Ascending aorta (tissue), 2 donors: ENCODE measurements around the gene SFTA2. TPM values are rescaled to one million over a fixed set of nuclear protein-coding genes. Genes with fewer than 3 reads are reported as not detected.

Source experiments
- DNase-seq, 2 donors: peaks; one replicate each; pipeline ENCODE4 v3.0.0-alpha.2; 2019; ENCODE audit warnings: low spot score in 2 of 2
- H3K27ac ChIP-seq, 2 donors: fragments of 200-600 bp; sonication (generic); one replicate each; pipeline ENCODE4 v1.5.1; 2016 to 2017; ENCODE audit warnings: mild to moderate bottlenecking in 1 of 2
- H3K27me3 ChIP-seq: fragments of 200-600 bp; sonication (generic); one replicate; pipeline ENCODE4 v1.5.1; 2017
- H3K36me3 ChIP-seq, 2 donors: fragments of 200-600 bp; sonication (generic); one replicate each; pipeline ENCODE4 v1.5.1; 2016
- H3K4me1 ChIP-seq, 2 donors: fragments of 200-600 bp; sonication (generic); one replicate each; pipeline ENCODE4 v1.5.1; 2016 to 2017; ENCODE audit warnings: mild to moderate bottlenecking in 1 of 2
- H3K4me3 ChIP-seq, 2 donors: fragments of 200-600 bp; sonication (generic); one replicate each; pipeline ENCODE4 v1.5.1; 2016 to 2017; ENCODE audit warnings: mild to moderate bottlenecking in 1 of 2
- H3K9me3 ChIP-seq, 2 donors: fragments of 200-600 bp; sonication (generic); one replicate each; pipeline ENCODE4 v1.5.1; 2016
- intact Hi-C: fragments of 100-400 bp; cut with DNase I; formaldehyde crosslinking; loops from one replicate; pipeline ENCODE4 v1.15.1; 2023
- total RNA-seq: library from RNA; depleted of rRNA; stranded (reverse); fragments of >200 nt; gene quantifications from one replicate; pipeline ENCODE4 v1.1.0, GENCODE V29; 2016
- TF ChIP-seq, protein P1 (sequence below), 3 experiments: fragments of 200-600 bp in 2 of 3; fragments of 450-650 bp in 1 of 3; sonication (generic) in 2 of 3; IDR thresholded peaks; one replicate each; pipeline ENCODE4 v1.5.1; 2016 to 2019; ENCODE audit warnings: antibody characterized with exemption in 3 of 3, mild to moderate bottlenecking in 1 of 3, moderate library complexity in 1 of 3

Gene SFTA2
- total RNA-seq, 1 donor from 2014 or later = not detected

DNA sequence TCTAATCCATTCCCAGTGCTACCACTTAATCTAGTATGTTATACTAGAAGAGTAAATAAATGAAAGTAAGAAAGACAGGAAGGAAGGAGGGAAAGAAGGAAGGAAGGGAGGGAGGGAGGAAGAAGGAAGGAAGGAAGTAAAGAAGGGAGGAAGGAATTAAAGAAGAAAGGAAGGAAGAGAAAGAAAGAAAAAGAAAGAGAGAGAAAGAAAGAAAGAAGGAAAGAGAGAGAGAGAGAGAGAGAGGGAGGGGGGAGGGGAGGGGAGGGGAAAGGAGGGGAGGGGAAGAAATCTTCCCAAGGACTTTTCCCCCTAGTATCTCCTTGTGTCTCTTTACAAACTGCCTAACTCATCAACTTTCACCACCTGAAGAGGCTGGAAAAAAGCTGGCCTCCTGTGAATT is 30.7 kb upstream of the SFTA2 start:
- DNase-seq = no peak
- intact Hi-C loops = no loop called here
- Histone ChIP-seq H3K27ac (no peak overlapping the region), H3K4me3 (no peak overlapping the region), H3K36me3 (no peaks in the 10 kb centered on the region), H3K9me3 (no peaks in the 10 kb centered on the region), H3K27me3 (no peaks in the 10 kb centered on the region), H3K4me1 (no peaks in the 10 kb centered on the region)
- TF ChIP-seq, protein P1, sequence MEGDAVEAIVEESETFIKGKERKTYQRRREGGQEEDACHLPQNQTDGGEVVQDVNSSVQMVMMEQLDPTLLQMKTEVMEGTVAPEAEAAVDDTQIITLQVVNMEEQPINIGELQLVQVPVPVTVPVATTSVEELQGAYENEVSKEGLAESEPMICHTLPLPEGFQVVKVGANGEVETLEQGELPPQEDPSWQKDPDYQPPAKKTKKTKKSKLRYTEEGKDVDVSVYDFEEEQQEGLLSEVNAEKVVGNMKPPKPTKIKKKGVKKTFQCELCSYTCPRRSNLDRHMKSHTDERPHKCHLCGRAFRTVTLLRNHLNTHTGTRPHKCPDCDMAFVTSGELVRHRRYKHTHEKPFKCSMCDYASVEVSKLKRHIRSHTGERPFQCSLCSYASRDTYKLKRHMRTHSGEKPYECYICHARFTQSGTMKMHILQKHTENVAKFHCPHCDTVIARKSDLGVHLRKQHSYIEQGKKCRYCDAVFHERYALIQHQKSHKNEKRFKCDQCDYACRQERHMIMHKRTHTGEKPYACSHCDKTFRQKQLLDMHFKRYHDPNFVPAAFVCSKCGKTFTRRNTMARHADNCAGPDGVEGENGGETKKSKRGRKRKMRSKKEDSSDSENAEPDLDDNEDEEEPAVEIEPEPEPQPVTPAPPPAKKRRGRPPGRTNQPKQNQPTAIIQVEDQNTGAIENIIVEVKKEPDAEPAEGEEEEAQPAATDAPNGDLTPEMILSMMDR (IDR thresholded peaks at IDR 0.05) = no peak

DNA sequence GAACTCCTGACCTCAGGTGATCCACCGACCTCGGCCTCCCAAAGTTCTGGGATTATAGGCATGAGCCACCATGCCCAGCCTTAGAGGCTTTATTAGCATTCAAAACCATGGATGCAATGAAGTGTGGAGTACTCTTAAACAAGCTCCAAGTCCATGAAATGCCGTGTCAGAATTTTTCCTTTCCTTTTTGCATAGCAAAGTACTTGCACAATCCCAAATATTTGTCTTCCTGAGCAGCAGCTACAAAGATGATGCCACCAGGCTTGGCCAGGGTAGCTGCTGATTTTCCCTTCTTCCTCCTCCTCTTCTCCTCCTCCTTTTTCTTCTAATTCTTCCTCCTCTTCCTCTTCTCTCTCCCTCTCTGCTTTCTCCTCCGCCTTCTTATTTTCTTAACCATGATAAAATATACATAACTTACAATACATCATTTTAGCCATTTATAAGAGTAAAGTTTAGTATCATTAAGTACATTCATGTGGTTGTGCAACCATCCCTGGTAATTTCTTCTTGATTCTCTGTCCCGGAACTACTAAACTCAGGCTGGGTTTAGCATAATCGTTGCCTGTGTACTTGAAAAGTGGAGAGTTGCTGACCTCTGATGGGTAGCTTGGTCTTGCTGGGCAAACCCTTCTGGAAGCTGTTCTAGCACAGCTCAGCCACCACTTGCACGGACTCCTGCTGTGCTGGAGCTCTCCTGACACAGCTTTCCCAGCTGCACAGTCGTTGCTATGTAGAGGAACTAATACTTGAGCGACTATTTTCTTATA is 29.1 kb upstream of the SFTA2 start:
- H3K9me3 ChIP-seq = no peaks in the 10 kb centered on the region
- H3K4me1 ChIP-seq = no peaks in the 10 kb centered on the region
- H3K36me3 ChIP-seq = no peaks in the 10 kb centered on the region
- TF ChIP-seq, protein P1 (IDR thresholded peaks at IDR 0.05) = no peak
- no peak for DNase-seq
- no peak overlapping the region for H3K27ac ChIP-seq
- H3K27me3 ChIP-seq = no peaks in the 10 kb centered on the region
- intact Hi-C loops = no loop called here
- H3K4me3 ChIP-seq = no peak overlapping the region

- Histone ChIP-seq H3K4me3 (no peak overlapping the region), H3K9me3 (no peaks in the 10 kb centered on the region), H3K27ac (no peak overlapping the region), H3K4me1 (peaks cover 0 to 3% of the 10 kb centered on the region in 2 donors), H3K36me3 (no peaks in the 10 kb centered on the region), H3K27me3 (no peaks in the 10 kb centered on the region)
- intact Hi-C loops = no loop called here
- TF ChIP-seq, protein P1 (IDR thresholded peaks at IDR 0.05) = no peak
- no peak for DNase-seq
These were observed 25.7 kb upstream of the SFTA2 start for GRCh38 chr6:30957716-30958115.

GRCh38 chr6:30955367-30956042 is 23.5 kb upstream of the SFTA2 start:
- intact Hi-C loops = no loop called here
- Histone ChIP-seq H3K36me3 (no peaks in the 10 kb centered on the region), H3K27ac (no peak overlapping the region), H3K4me1 (peaks cover 0 to 3% of the 10 kb centered on the region in 2 donors), H3K4me3 (peak overlapping the region; percentile 46 to 57), H3K27me3 (no peaks in the 10 kb centered on the region), H3K9me3 (no peaks in the 10 kb centered on the region)
- TF ChIP-seq, protein P1 (IDR thresholded peaks at IDR 0.05) = no peak
- DNase-seq = peak in 1 of 2 donors; percentile 69

DNA sequence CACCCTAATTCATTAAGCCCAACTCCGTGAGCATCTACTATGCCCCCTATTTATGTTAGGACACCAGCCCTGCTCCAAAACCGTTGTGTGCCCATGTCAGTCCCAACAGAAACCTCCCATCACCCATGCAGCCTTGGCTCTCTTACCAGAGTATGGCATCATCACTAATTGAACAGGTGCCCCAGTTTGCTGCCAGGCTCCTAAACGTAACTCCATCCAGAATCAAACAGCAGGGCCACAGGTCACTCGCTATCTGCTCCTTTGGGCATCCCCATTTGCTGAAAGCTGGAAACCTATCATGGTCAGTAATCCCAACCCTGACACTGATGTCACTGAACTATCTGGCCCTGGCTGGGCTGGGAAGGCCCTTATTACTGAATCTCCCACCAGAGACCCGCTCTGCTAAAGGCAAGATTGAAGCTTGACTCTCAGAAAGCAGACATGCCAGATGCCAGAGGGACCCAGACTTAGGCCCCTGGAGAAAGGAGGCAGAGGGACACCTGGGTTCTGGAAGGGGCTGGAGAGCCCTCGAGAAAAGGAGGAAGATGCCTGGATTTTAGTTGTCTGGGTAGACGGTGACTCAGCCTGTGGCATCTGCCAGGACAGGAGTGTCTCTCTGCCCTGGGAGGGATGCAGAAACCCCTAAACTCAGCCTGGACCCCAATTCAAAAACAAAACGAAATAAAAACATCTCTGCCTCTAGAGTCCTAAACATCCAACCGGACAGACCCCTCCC is 22.8 kb upstream of the SFTA2 start:
- Histone ChIP-seq H3K9me3 (no peaks in the 10 kb centered on the region), H3K27ac (no peak overlapping the region), H3K27me3 (no peaks in the 10 kb centered on the region), H3K4me1 (peaks cover 0 to 3% of the 10 kb centered on the region in 2 donors), H3K4me3 (peak overlapping the region in 1 of 2 donors; percentile 57), H3K36me3 (no peaks in the 10 kb centered on the region)
- intact Hi-C loops = no loop called here
- no peak for DNase-seq
- TF ChIP-seq, protein P1 (IDR thresholded peaks at IDR 0.05) = no peak
